ENCODE results near the gene SORL1.
A peak's percentile ranks its signal among the peaks of the same experiment; 100 is the strongest.

Gene SORL1

GRCh38 chr11:121667836-121668235 is 215.7 kb downstream of the SORL1 start:
- TF ChIP-seq, protein P1, sequence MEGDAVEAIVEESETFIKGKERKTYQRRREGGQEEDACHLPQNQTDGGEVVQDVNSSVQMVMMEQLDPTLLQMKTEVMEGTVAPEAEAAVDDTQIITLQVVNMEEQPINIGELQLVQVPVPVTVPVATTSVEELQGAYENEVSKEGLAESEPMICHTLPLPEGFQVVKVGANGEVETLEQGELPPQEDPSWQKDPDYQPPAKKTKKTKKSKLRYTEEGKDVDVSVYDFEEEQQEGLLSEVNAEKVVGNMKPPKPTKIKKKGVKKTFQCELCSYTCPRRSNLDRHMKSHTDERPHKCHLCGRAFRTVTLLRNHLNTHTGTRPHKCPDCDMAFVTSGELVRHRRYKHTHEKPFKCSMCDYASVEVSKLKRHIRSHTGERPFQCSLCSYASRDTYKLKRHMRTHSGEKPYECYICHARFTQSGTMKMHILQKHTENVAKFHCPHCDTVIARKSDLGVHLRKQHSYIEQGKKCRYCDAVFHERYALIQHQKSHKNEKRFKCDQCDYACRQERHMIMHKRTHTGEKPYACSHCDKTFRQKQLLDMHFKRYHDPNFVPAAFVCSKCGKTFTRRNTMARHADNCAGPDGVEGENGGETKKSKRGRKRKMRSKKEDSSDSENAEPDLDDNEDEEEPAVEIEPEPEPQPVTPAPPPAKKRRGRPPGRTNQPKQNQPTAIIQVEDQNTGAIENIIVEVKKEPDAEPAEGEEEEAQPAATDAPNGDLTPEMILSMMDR (conservative IDR thresholded peaks at IDR 0.05; ENCODE audit: low read depth, low read length), result no peak
- Histone ChIP-seq H3K4me1 (ENCODE audit: low read depth, poor library complexity, severe bottlenecking) (peaks cover 40% of the 10 kb centered on the region), H3K79me2 (ENCODE audit: insufficient read depth, low read depth) (no peaks in the 10 kb centered on the region), H3K27me3 (ENCODE audit: insufficient read depth, low read depth) (no peaks in the 10 kb centered on the region), H3K27ac (no peak overlapping the region), H3K4me3 (IDR thresholded peaks at IDR 0.05; ENCODE audit: insufficient read depth, low read depth, low read length) (no peak overlapping the region), H3K4me2 (no peak overlapping the region), H4K20me1 (ENCODE audit: insufficient read depth) (no peaks in the 10 kb centered on the region), H3K36me3 (ENCODE audit: insufficient read depth) (no peaks in the 10 kb centered on the region), H2AFZ (ENCODE audit: low read depth) (no peak overlapping the region), H3K9ac (no peak overlapping the region)

GRCh38 chr11:121669422-121669821 is 217.3 kb downstream of the SORL1 start:
- Histone ChIP-seq H3K4me3 (IDR thresholded peaks at IDR 0.05; ENCODE audit: insufficient read depth, low read depth, low read length) (no peak overlapping the region), H2AFZ (ENCODE audit: low read depth) (no peak overlapping the region; the same call in 1 of the 2 replicates), H3K4me1 (ENCODE audit: low read depth, poor library complexity, severe bottlenecking) (peaks cover 48% of the 10 kb centered on the region), H3K4me2 (peak overlapping the region; percentile 95; the same call in 1 of the 2 replicates), H3K9ac (no peak overlapping the region), H3K27ac (peak overlapping the region; percentile 87; the same call in 1 of the 2 replicates), H3K36me3 (ENCODE audit: insufficient read depth) (no peaks in the 10 kb centered on the region), H4K20me1 (ENCODE audit: insufficient read depth) (no peaks in the 10 kb centered on the region), H3K27me3 (ENCODE audit: insufficient read depth, low read depth) (no peaks in the 10 kb centered on the region), H3K79me2 (ENCODE audit: insufficient read depth, low read depth) (no peaks in the 10 kb centered on the region)
- TF ChIP-seq, protein P1 (conservative IDR thresholded peaks at IDR 0.05; ENCODE audit: low read depth, low read length), result no peak

GRCh38 chr11:121670266-121670665 is 218.2 kb downstream of the SORL1 start:
- peaks cover 48% of the 10 kb centered on the region for H3K4me1 ChIP-seq (ENCODE audit: low read depth, poor library complexity, severe bottlenecking)
- TF ChIP-seq, protein P1 (conservative IDR thresholded peaks at IDR 0.05; ENCODE audit: low read depth, low read length), result no peak
- peak overlapping the region; percentile 87 for H3K27ac ChIP-seq
- H3K27me3 ChIP-seq (ENCODE audit: insufficient read depth, low read depth), result no peaks in the 10 kb centered on the region
- peak overlapping the region; percentile 81 for H2AFZ ChIP-seq (ENCODE audit: low read depth)
- peak overlapping the region; percentile 95 for H3K4me2 ChIP-seq
- H3K4me3 ChIP-seq (IDR thresholded peaks at IDR 0.05; ENCODE audit: insufficient read depth, low read depth, low read length), result no peak overlapping the region
- H3K9ac ChIP-seq, result peak overlapping the region; percentile 70
- H4K20me1 ChIP-seq (ENCODE audit: insufficient read depth), result no peaks in the 10 kb centered on the region
- no peaks in the 10 kb centered on the region for H3K79me2 ChIP-seq (ENCODE audit: insufficient read depth, low read depth)
- H3K36me3 ChIP-seq (ENCODE audit: insufficient read depth), result no peaks in the 10 kb centered on the region

- TF ChIP-seq, protein P1 (conservative IDR thresholded peaks at IDR 0.05; ENCODE audit: low read depth, low read length), result no peak
Observed at GRCh38 chr11:121670805-121671282, 218.7 kb downstream of the SORL1 start.

More at GRCh38 chr11:121670805-121671282, 218.7 kb downstream of the SORL1 start:
- Histone ChIP-seq H3K36me3 (ENCODE audit: insufficient read depth) (no peaks in the 10 kb centered on the region), H3K4me3 (IDR thresholded peaks at IDR 0.05; ENCODE audit: insufficient read depth, low read depth, low read length) (no peak overlapping the region), H3K4me1 (ENCODE audit: low read depth, poor library complexity, severe bottlenecking) (peaks cover 48% of the 10 kb centered on the region), H3K27me3 (ENCODE audit: insufficient read depth, low read depth) (no peaks in the 10 kb centered on the region), H3K4me2 (peak overlapping the region; percentile 95), H3K9ac (peak overlapping the region; percentile 70), H2AFZ (ENCODE audit: low read depth) (peak overlapping the region; percentile 81), H3K79me2 (ENCODE audit: insufficient read depth, low read depth) (no peaks in the 10 kb centered on the region), H3K27ac (peak overlapping the region; percentile 87), H4K20me1 (ENCODE audit: insufficient read depth) (no peaks in the 10 kb centered on the region)
